HG03135 (cell line): Measurements from ENCODE around the gene COQ5.
"Not testable (repeated sequence)": the region's sequence is repeated elsewhere in the genome, so short reads cannot be mapped to it uniquely, and the experiment has no call there.

Experiments
- ATAC-seq: cut with Tn5 transposase; IDR thresholded peaks from one replicate; pipeline ENCODE4 v1.9.1; 2021; ENCODE audit warnings: mild to moderate bottlenecking, moderate library complexity; ENCODE audit not compliant: unreplicated experiment

The COQ5 gene

GRCh38 chr12:120528861-120529525, at the start of gene COQ5:
TSS of gene COQ5 (minus strand) at chr12:120529158. CDS start at chr12:120529141, 17 bp downstream.
- ATAC-seq: peak; percentile 80

GRCh38 chr12:120574106-120574505, 45.1 kb upstream of the COQ5 start:
- no peak for ATAC-seq

- ATAC-seq: no peak
These were observed 44.6 kb upstream of the COQ5 start for GRCh38 chr12:120573560-120573959.

- ATAC-seq: no peak
These were observed 42.3 kb upstream of the COQ5 start for GRCh38 chr12:120571299-120571698.

GRCh38 chr12:120563495-120563894, 34.5 kb upstream of the COQ5 start:
- ATAC-seq: no peak

DNA sequence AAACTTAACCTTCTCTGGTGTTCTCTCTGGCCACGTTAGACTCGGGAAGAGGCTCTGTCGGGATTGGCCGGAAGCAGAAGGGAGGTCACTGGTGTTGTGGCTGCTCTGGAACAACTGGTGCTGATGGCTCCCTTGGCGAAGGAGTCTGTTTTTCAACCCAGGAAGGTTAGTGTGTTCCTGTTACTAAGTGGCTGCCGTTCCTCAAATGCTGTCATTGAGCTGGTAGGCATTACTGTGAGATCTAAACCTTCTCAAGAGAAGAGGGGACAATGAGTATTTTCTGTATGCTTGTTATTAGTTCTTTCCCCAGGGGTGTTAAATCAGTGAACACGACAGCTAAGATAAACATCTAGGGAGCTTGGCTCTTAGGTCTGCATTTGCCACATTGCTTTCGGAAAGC, 33.9 kb upstream of the COQ5 start:
- no peak for ATAC-seq

- ATAC-seq: no peak
These were observed 28.6 kb upstream of the COQ5 start for GRCh38 chr12:120557589-120557988.

- no peak for ATAC-seq
These were observed 25.7 kb upstream of the COQ5 start for GRCh38 chr12:120554678-120555077.

- ATAC-seq: no peak
These were observed 17.1 kb upstream of the COQ5 start for GRCh38 chr12:120546050-120546386.

GRCh38 chr12:120544691-120545090, 15.7 kb upstream of the COQ5 start:
- no peak for ATAC-seq

DNA sequence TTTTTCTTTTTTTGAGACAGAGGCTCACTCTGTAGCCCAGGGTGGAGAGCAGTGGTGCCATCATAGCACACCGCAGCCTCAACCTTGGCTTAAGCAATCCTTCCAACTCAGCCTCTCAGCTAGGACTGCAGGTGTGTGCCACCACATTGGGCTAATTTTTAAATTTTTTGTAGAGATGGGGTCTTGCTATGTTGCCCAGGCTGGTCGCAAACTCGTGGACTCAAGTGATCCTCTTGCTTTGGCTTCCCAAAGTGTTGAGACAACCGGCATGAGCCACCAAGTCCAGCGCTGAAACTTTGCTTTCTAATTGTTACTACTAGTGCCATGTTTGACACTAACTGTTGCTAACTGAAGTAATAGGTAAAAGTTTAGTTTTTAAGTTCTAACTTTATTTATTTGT, 13.2 kb upstream of the COQ5 start:
- no peak for ATAC-seq

GRCh38 chr12:120540445-120540844, 11.5 kb upstream of the COQ5 start:
- no peak for ATAC-seq

- no peak for ATAC-seq
These were observed 10.3 kb upstream of the COQ5 start for GRCh38 chr12:120539303-120539702.

- no peak for ATAC-seq
These were observed 9.6 kb upstream of the COQ5 start for GRCh38 chr12:120538281-120539156.

DNA sequence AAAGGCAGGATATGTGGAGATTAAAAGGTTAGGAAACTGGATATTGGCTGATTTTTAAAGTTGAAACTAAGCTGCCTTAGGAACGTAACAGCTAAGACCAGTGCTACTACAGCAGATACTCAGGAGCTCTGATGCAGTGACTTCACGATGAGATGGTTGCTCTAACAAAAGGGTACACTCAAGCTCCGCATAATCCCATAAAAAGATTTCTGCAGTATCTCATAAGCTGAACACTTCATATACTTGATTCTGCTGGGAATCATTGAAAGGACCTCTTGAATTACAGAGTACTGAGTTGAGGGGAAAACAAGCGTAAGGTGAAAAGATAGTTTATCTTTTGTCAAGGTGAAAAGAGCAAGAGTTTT, 8.9 kb upstream of the COQ5 start:
- ATAC-seq: no peak

DNA sequence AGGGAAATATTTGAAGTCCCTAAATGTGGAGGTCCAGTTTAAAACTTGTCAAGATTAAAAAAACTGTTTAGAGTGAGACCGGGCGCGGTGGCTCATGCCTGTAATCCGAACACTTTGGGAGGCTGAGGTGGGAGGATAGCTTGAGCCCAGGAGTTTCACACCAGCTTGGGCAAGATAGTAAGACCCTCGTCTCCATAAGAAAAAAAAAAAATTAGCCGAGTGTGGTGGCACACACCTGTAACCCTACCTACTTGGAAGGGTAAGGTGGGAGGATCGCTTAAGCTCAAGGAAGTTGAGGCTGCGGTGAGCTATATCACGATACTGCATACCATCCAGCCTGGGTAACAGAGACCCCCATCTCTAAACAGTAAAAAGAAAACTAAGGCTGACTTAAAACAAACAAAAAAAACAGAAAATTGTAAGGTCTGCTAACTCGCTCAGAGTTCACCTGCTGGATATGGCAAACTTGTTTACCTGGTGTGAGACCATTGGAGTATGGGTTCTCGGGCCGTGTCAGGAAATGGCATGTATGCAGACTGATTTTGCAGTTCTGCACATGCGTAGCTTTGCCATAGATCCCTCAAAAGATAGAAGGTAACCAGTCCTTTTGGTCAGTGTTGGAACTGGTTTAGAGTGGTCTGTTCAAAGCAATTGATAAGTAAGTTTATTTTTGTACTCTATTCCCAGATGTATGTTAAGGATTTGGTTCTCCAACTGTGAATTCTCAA, 7.3 kb upstream of the COQ5 start:
- no peak for ATAC-seq

DNA sequence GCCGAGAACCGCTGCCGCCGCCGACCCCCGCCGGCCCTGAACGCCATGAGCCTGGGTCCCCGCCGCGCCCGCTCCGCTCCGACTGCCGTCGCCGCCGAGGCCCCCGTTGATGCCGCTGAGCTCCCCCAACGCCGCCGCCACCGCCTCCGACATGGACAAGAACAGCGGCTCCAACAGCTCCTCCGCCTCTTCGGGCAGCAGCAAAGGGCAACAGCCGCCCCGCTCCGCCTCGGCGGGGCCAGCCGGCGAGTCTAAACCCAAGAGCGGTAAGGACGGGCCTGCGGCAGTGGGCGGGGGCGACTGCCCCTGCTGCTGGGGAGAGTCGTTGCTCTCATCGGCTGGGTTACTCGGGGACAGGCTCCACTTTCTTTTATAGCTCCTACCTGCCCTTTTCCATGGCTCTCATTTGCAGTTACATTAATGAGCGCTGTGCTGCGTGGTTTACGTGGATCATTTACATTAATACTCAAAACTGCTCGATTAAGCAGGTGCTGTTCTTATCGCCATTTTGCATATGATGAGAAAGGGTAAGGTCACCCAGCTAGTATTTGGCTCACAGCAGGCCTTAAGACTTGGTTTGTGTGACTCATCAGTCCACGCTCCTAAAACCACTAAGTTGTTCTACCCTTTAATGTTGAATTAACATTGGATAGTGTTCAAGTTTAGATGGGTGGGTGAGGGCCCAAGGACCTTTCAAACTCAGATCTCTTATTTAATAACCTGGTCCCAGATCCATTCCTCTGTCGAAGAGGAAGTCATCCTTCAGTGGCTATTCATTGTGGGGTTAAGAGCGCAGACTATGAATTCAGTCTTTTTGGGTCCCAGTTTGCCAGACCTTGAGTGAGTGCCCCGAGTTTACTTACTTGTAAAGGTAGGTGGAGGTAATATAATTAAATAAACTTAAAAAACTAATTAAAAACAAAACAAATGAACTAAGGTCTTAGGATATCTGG, 6.0 kb upstream of the COQ5 start:
- ATAC-seq: peak; percentile 44

DNA sequence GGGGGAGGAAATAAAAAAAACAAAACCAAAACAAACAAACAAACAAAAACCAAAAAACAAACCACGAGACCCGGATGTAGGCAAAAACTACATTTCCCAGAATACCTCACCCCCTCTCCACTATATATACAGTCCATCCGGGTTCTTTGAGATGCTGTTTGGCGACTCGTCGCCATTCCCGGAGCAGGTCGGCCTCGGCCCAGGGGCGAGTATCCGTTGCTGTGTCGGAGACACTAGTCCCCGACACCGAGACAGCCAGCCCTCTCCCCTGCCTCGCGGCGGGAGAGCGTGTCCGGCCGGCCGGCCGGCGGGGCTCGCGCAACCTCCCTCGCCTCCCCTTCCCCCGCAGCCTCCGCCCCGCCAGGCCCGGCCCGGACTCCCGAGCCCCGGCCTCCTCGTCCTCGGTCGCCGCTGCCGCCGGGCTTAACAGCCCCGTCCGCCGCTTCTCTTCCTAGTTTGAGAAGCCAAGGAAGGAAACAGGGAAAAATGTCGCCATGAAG, 5.3 kb upstream of the COQ5 start, which contains the start of gene RNF10:
RNF10 (plus strand) TSS at position 154 of the 500 bp plus-strand sequence. CDS start 456 bp downstream, outside the sequence.
- peak; percentile 64 for ATAC-seq

GRCh38 chr12:120532701-120533238, 3.8 kb upstream of the COQ5 start:
- no peak for ATAC-seq

GRCh38 chr12:120530418-120530761, 1.4 kb upstream of the COQ5 start:
- not testable (repeated sequence) for ATAC-seq
